ENCODE data around the gene BPIFB1.

GRCh38 chr20:33282196-33282934 lies 649 bp upstream of the BPIFB1 start:
- TF ChIP-seq CTCF (optimal IDR thresholded peaks at IDR 0.05 in 1 of 3, IDR thresholded peaks at IDR 0.05 in 1 of 3, conservative IDR thresholded peaks at IDR 0.05 in 1 of 3; ENCODE audit: extremely low read depth in 1 of 3, insufficient read depth in 2 of 3, low read length in 3 of 3) (no peak), EZH2 (IDR thresholded peaks at IDR 0.05; ENCODE audit: low read length) (no peak)
